ENCODE measurements around the gene CIDEC. TPM values are rescaled to one million over a fixed set of nuclear protein-coding genes. Genes with fewer than 3 reads are reported as not detected.

The CIDEC gene
- total and polyA plus RNA-seq, 2 of the 8 experiments (the other 6 are each of a cell fraction or from before 2014, with no cell fraction given), result not detected

GRCh38 chr3:9917820-9918219, 37.8 kb upstream of the CIDEC start (continued):
- TF ChIP-seq RNF2 (IDR thresholded peaks at IDR 0.05; ENCODE audit: borderline replicate concordance, low read depth, low read length, missing control alignments, poor library complexity, severe bottlenecking) (no peak), TCF12 (IDR thresholded peaks at IDR 0.05; ENCODE audit: low read depth, low read length) (no peak), BRCA1 (IDR thresholded peaks at IDR 0.05; ENCODE audit: low read depth, low read length) (no peak), CREB1 (IDR thresholded peaks at IDR 0.05) (no peak), SAP30 (IDR thresholded peaks at IDR 0.05; ENCODE audit: insufficient read depth, insufficient replicate concordance, low read length) (no peak)

All from H1 (cell line).